Left lobe of liver (tissue), 2 donors: ENCODE measurements around the gene HTT. TPM values are rescaled to one million over a fixed set of nuclear protein-coding genes. Genes with fewer than 3 reads are reported as not detected.
"Not testable (repeated sequence)": the region's sequence is repeated elsewhere in the genome, so short reads cannot be mapped to it uniquely, and the experiment has no call there.

Experiments
- ATAC-seq: fragments of 200-7000 bp; cut with Tn5 transposase; one replicate; pipeline ENCODE4 v1.9.1; 2020; ENCODE audit warnings: mild to moderate bottlenecking, moderate library complexity
- DNase-seq: peaks from one replicate; pipeline ENCODE4 v3.0.0-alpha.2; 2020; ENCODE audit warnings: low spot score
- total RNA-seq: library from RNA; stranded (reverse); gene quantifications from one replicate; pipeline ENCODE4 v1.2.1, GENCODE V29; 2021
- donor health status: DM: no; HTN: no; CAD: no; lungs with moderate emphysema.
- donor health status: DM: no; HTN: yes; CAD: no.

Gene HTT
- total RNA-seq, 1 donor from 2014 or later, result 25.1 TPM

DNA sequence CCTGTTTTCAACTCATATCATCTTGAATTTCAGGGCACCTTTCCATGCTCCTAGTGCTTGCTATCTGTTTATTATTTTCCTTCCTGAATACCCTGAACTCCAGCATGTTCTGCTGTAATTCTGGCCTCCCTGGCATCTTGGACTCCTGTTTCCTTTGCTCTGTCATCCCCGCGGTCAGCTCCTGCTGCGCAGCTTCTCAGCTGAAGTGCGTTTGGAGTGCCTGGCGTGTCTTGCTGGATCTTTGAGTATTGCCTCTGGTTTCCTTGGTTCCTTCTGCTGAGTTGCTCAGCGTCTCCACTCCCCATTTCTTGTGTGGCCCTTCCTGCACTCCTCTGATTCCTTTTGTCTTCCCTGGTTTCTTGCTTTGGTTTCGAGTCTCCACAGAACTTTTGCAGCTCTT is 84.4 kb downstream of the HTT start:
- ATAC-seq, result no peak
- no peak for DNase-seq

GRCh38 chr4:3160438-3160837 is 86.0 kb downstream of the HTT start:
- DNase-seq, result no peak

DNA sequence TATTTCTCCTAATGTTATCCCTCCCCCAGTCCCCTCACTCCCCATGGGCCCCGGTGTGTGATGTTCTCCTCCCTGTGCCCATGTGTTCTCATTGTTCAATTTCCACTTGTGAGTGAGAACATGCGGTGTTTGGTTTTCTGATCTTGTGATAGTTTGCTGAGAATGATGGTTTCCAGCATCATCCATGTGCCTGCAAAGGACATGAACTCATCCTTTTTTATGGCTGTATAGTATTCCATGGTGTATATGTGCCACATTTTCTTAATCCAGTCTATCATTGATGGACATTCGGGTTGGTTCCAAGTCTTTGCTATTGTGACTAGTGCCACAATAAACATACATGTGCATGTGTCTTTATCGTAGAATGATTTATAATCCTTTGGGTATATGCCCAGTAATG is 86.6 kb downstream of the HTT start:
- ATAC-seq, result not testable (repeated sequence)

More at GRCh38 chr4:3160438-3160837, 86.0 kb downstream of the HTT start:
- peak; percentile 61 for ATAC-seq

DNA sequence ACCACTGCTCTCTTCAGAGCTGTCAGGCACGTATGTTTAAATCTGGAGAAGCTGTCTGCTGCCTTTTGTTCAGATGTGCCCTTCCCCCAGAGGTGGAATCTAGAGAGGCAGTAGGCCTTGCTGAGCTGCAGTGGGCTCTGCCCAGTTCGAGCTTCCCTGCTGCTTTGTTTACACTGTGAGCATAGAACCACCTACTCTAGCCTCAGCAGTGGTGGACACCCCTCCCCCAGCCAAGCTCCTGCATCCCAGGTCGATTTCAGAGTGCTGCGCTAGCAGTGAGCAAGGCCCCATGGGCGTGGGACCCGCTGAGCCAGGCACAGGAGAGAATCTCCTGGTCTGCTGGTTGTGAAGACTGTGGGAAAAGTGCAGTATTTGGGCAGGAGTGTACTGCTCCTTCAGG is 92.0 kb downstream of the HTT start:
- ATAC-seq, DNase-seq: not testable (repeated sequence)

More for the DNA sequence above, 86.6 kb downstream of the HTT start:
- not testable (repeated sequence) for DNase-seq

DNA sequence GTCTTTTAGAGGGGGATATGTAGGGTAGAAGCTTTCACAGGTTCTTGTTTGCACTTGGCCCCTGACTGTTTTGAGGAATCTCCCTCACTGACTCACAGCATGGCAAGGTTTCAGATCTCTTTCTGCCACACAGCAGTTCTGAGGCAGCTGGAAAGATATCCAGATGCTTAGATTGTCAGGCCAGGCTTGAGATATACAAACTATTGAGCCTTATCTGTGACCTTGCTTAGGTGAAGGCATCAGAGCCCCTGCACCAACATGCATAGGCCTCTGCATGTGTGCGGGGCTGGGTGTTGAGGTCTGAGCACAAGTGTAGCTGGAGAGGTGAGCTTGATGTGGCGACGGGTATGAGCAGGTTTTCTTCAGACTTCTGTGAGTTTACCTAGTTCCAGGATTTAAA is 93.5 kb downstream of the HTT start:
- ATAC-seq, result no peak
- no peak for DNase-seq

GRCh38 chr4:3174371-3175338 is 100.2 kb downstream of the HTT start:
- no peak for ATAC-seq
- no peak for DNase-seq

GRCh38 chr4:3176367-3177229 is 102.1 kb downstream of the HTT start:
- DNase-seq (no peak), ATAC-seq (no peak)

- DNase-seq (no peak), ATAC-seq (no peak)
Observed at GRCh38 chr4:3177426-3177825, 102.9 kb downstream of the HTT start.

DNA sequence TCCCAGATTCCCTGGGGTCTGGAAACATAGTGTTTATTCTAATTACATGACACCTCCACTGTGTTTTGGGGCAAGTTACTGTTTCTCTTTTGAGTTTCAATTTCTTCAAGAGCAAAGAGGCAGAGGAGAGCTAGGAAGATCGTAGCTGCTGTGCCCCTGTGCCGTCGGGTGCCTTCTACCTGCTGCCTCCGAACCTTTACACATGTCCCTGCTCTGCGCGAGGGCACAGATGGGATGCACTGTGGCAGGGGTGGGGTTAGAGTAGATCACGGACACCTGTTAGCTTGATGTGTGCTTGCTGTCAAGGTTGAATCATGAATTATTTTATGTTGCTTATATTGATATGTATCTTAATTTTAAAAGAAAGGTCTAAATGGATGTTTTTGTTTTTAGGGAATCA is 103.4 kb downstream of the HTT start:
- DNase-seq (no peak), ATAC-seq (no peak)

DNA sequence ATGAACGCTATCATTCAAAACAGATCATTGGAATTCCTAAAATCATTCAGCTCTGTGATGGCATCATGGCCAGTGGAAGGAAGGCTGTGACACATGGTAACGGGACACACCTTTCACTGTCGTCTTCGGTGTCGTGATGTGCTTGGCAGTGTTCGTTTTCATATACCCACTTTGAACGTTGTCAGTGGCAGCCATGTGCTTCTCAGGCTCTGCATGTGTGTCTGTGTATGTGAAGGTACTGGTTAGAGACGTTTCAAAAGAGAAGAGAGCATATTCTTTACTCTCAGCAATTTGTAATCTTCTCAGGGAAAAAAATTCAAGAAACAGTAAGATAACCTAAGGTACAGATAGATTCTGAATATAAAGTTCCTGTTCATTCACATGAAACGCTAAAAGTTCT is 103.9 kb downstream of the HTT start:
- no peak for DNase-seq
- ATAC-seq, result no peak

GRCh38 chr4:3179126-3179706 is 104.7 kb downstream of the HTT start:
- DNase-seq (peak; percentile 56), ATAC-seq (peak; percentile 96)

- DNase-seq (no peak), ATAC-seq (no peak)
Observed at GRCh38 chr4:3183008-3183407, 108.5 kb downstream of the HTT start.

- DNase-seq, result no peak
- no peak for ATAC-seq
Observed at GRCh38 chr4:3184725-3185124, 110.2 kb downstream of the HTT start.

DNA sequence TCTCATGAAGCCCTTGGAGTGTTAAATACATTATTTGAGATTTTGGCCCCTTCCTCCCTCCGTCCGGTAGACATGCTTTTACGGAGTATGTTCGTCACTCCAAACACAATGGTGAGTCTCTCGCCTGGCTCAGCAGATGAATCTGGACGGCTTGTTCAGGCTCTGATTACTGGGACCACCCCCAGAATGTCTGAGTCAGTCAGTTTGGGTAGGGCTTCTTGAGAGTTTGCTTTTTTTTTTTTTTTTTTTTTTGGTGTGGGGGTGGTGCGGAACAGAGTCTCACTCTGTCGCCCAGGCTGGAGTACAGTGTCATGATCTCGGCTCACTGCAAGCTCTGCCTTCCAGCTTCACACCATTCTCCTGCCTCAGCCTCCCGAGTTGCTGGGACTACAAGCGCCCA is 112.1 kb downstream of the HTT start:
- DNase-seq, result no peak

GRCh38 chr4:3188118-3188517 is 113.6 kb downstream of the HTT start:
- DNase-seq, result no peak
- no peak for ATAC-seq

More for the DNA sequence above, 112.1 kb downstream of the HTT start:
- ATAC-seq, result no peak

- no peak for DNase-seq
- no peak for ATAC-seq
Observed at GRCh38 chr4:3189459-3189858, 115.0 kb downstream of the HTT start.

DNA sequence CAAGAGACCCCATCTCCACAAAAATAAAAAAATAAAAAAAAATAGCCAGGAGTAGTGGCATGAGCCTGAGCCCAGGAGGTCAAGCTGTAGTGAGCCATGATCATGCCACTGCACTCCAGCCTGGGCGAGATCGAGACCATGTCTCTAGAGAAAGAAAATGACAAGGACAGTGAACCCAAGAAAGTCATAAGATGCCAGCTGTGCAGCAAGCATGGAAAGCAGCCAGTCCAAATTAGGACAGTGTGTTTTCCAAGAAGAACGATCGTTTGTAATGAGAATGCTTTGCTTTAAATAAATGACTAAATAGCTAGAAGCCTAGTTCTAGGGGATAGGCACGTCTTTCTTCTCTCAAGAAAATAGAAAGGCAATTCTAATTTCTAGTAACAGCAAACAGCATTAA is 116.1 kb downstream of the HTT start:
- ATAC-seq (no peak), DNase-seq (no peak)

- no peak for ATAC-seq
- DNase-seq, result no peak
Observed at GRCh38 chr4:3192188-3192587, 117.7 kb downstream of the HTT start.

GRCh38 chr4:3192827-3193226 is 118.3 kb downstream of the HTT start:
- ATAC-seq, result no peak
- no peak for DNase-seq

DNA sequence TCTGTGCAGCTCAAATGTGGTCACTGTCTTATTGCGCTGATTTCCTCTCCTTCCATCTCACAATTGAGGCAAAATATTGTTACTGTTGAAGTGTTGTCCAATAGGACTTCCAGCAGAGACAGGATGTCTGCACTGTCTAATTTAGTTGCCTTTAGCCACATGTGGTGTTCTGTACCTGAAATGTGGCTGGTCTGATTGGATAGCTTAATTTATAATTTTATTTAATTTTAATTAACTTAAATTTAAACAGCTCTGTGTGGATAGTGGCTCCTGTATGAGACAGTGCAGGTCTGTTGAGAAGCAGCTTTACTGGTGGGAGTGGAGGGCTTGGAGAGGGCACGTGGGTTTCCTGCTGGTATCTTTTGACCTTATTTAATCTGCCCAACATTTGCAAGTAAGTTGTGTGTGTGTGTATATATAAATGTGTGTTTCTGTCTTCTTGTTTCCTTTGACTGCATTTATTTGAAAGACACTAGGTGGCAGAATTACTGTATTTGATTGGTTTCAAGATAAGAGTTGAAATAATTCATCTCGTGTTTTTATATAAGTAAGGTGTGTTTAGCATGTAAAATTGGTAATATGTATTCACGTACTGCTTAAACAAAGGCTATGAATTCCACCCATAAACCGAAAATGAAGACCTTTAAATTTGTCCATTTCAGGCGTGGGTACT is 119.2 kb downstream of the HTT start:
- DNase-seq (no peak), ATAC-seq (peak; percentile 65)
